HG02943 (cell line): ENCODE data around the gene WDSUB1.

ENCODE experiments used
- ATAC-seq: cut with Tn5 transposase; IDR thresholded peaks from one replicate; pipeline ENCODE4 v1.9.1; 2021; ENCODE audit warnings: mild to moderate bottlenecking, low read depth, moderate library complexity; ENCODE audit not compliant: unreplicated experiment

WDSUB1 gene

GRCh38 chr2:159201360-159202063 lies 85.0 kb downstream of the WDSUB1 start:
- peak; percentile 94 for ATAC-seq

GRCh38 chr2:159200498-159200897 lies 86.0 kb downstream of the WDSUB1 start:
- no peak for ATAC-seq

GRCh38 chr2:159199761-159200465 lies 86.6 kb downstream of the WDSUB1 start:
- ATAC-seq = no peak

DNA sequence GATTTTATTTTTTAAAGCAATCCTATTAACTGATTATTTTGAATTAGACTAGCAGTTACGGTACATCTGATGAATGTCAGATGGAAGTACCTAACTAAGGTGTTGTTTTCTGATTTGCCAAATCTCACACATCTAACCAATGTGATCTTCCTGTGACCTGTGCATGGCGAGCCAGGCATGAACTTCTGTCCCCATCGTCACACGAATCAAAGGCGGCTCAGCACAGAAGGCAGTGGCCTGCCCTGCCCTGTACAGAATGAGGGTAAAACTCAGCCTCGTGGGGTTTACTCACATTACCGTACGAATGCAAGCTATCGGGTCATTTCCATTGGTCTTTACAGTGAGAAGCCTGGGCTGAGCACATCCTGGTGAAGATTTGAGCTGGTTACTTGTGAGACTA lies 87.3 kb downstream of the WDSUB1 start:
- no peak for ATAC-seq

DNA sequence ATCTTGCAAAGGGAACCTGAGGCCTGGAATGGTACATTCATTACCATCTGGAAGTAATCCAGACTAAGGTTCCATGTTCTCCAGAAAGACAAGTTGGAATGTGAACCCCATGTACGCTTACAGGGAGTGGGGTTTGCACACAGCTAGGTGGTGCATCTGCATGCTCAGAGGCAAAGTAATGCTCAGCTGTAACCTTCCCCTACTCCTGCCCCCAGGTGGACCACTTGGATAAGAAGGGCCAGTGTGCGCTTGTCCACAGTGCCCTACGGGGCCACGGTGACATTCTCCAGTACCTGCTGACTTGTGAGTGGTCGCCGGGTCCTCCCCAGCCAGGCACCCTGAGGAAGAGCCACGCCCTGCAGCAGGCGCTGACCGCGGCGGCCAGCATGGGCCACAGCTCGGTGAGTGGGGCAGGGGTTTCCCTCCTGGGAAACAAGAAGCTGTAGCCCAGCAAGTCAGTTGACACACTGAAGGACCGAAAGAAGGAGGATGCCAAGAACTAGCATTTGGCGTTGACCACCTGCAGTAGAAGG lies 90.0 kb downstream of the WDSUB1 start:
- no peak for ATAC-seq

GRCh38 chr2:159195697-159196096 lies 90.8 kb downstream of the WDSUB1 start:
- no peak for ATAC-seq

DNA sequence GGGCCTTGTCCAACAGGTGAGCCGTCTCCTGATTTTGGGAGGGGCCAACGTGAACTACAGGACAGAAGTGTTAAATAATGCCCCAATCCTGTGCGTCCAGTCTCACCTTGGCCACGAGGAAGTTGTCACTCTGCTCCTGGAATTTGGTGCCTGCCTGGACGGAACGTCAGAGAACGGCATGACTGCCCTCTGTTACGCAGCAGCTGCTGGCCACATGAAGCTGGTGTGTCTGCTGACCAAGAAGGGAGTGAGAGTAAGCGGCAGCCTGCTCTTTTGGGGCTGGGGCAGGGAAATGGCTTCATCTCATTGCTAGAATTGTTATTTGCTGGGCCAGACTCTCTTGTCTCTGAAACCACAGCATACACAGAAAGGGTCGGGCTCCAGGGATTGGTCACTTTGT lies 92.3 kb downstream of the WDSUB1 start:
- no peak for ATAC-seq

DNA sequence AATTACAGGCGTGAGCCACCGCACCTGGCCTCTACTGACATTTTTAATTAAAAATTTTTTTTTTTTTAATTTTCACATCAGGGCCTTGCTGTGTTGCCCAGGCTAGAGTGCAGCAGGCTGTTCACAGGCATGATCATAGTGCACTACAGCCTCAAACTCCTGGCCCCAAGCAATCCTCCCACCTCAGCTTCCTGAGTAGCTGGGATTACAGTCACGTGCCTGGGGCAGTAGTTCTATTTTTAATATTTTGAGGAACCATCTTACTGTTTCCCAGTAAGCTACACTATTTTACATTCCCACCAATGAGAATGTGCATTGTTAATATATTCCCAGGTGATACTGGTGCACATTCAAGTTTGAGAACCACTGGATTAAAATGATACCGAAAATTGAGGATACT lies 92.7 kb downstream of the WDSUB1 start:
- ATAC-seq = no peak

DNA sequence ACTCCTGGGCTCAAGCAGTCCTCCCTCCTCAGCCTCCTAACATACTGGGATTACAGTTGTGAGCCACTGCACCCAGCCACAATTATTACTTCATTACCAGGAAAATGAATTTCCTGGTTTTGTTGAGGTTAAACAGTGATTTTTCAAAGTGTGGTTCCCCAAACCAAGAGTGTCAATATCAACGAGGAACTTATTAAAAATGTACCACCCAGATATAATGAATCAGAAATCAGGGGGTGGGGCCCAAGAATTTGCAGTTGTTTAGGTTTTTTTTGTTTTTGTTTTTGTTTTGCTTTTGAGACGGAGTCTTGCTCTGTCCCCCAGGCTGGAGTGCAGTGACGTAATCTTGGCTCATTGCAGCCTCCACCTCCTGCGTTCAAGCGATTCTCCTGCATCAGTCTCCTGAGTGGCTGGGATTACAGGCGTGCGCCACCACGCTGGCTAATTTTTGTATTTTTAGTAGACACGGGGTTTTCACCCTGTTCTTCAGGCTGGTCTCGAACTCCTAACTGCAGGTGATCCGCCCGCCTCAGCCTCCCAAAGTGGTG lies 94.1 kb downstream of the WDSUB1 start:
- no peak for ATAC-seq

- ATAC-seq = no peak
Observed at GRCh38 chr2:159188449-159188848, 98.1 kb downstream of the WDSUB1 start.

DNA sequence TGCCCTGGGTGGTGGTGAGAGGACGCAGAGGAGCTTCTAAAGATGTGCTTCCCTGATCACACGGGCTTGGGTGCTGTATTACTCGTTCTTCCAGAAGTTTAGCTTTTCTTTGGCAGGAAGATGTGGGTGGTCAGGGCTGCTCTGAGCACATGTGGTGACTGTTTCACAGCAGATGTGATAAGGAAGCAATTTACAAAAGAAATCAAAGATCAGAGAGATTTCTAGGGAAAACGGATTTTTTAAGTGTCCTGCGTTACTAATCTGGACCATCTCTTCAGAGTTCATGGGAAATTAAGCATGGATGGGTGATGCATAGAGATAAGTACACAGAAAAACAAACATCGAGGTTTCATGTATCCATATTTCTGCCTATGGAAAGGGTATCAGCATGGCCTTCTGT lies 99.4 kb downstream of the WDSUB1 start:
- no peak for ATAC-seq

DNA sequence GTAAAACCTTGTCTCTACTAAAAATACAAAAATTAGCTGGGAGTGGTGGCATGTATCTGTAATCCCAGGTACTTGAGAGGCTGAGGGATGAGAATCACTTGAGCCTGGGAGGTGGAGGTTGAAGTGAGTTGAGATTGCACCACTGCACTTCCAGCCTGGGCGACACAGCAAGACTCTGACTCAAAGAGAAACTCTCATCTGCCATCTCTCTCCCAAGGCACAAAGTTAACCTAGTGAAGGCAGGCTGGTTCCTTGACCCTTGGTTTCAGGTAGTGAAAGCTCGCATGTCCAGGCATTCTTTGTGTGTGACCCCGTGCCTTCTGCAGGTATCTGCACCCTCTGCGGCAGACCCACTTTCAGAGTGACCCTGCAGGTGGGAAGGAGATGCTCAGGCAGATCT lies 100.0 kb downstream of the WDSUB1 start:
- no peak for ATAC-seq
